GM18873 (cell line): ENCODE measurements around the gene PPP2R2D.
"Not testable (repeated sequence)": the region's sequence is repeated elsewhere in the genome, so short reads cannot be mapped to it uniquely, and the experiment has no call there.

Experiments used
- ATAC-seq: cut with Tn5 transposase; IDR thresholded peaks from one replicate; pipeline ENCODE4 v1.9.1; 2021; ENCODE audit warnings: mild to moderate bottlenecking, moderate library complexity, moderate number of reproducible peaks; ENCODE audit not compliant: unreplicated experiment, low FRiP score

The PPP2R2D gene

GRCh38 chr10:131902691-131903090, 1.9 kb downstream of the PPP2R2D start:
- no peak for ATAC-seq

DNA sequence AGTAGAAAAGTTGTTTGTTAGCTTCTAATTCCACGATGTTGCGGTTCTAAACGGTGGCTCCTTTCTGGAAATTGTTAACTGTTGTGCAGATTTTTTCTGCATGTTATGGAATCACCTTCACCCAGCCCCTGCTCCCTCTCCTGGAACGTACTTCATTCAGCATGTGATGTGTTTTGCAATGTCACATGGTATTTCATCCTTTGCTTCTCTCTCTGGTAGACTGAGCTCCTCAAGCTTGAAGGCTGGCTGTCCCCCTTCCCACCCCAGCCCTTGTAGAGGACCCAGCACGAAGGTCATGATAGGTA, 4.4 kb downstream of the PPP2R2D start:
- no peak for ATAC-seq

DNA sequence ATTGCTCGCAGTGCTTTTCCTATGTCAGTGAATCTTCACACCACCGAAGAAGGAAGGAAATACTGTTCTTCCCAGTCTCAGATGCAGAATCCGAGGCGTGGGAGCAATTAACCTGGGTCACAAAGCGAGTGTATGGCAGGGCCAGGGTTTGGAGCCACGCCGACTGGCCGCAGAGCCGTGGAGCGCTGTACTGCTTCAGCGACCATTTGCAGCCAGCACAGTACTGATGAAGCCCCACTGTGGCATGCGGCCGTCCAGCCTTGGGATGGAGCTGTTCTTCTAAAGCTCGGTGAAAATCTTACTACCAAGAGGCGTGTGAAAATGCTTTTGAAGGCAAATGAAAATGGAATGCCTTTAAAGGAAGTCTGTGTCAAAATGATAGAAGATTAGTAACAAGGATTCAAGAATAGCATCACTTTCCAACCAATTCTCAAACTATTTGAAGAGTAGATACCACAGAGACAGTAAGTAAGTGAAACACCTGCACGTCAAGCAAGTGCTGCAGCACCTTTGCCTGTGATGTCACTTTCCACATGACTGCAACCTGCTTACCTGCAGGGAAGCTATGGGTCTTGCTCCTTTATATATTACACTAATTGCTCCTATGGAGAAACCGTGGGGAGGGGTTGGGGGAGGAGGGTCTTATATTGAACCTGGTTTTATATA, 4.9 kb downstream of the PPP2R2D start:
- no peak for ATAC-seq

DNA sequence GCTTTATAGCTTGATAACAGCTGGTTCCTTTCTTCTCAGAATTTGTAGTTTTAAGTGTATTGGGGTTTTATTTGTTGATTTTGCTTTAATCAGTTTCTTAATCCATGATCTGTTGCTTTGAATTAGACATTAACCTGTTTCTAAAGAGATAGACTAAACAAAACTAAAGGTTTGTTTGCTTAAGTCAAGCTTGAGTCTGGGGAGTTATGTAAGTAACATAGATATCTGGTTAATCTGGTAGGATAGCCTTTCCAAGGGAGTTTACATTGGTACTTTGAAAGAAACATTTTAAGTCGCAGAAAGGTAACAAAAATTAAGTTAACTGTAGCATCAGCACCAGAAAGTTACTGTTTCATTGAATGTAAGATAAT, 5.4 kb downstream of the PPP2R2D start:
- ATAC-seq: no peak

GRCh38 chr10:131907679-131908078, 6.9 kb downstream of the PPP2R2D start:
- ATAC-seq: no peak

GRCh38 chr10:131908151-131908550, 7.3 kb downstream of the PPP2R2D start:
- no peak for ATAC-seq

GRCh38 chr10:131909014-131909808, 8.4 kb downstream of the PPP2R2D start:
- no peak for ATAC-seq

- no peak for ATAC-seq
These were observed 9.1 kb downstream of the PPP2R2D start for GRCh38 chr10:131909929-131910328.

DNA sequence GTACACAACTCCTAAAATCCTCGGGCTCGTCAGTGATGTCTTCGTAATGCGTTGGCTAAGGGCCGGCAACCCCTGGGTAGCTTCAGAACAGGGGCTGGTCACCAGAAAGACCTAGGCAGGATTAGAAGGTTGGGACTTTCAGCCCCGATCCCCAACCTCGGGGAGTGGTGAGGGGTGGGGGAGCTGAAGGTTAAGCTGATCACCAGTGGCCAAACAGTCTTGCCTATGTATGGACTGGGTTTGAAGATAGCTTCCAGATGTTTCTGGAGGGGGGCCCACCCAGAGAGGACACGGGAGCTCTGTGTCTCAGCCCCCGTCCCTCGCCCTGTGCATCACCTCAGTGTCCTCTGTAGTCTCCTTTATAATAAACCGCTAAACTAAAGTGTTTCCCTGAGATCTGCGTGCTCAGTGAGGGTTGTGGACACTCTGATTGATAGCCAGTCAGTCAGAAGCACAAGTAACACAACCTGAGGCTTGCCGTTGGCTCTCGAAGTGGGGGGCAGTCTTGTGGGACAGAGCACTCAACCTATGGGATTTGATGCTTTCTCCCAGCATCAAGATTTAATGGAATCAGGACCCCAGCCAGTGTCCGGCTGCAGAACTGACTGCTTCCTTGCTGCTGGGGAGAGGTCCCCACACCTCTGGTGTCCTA, 10.0 kb downstream of the PPP2R2D start:
- no peak for ATAC-seq

DNA sequence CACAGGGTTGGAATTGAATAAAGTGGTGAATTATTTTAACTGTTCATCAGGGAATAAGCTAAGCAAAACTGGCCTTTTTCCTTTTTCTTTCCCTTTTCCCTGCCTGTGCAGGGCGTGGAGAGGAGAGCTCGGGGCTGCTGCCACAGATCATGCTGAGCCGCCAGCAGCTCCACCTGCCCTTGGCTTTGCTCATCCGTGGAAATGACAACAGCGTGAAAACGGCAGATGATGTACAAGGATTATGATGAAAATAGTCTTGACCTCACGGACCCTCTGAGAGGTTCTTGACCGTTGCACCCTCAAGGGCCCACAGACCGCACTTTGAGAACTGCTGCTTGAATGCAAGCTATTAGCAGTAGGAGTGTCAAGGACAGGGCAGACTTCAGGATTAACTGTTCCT, 10.6 kb downstream of the PPP2R2D start:
- ATAC-seq: no peak

DNA sequence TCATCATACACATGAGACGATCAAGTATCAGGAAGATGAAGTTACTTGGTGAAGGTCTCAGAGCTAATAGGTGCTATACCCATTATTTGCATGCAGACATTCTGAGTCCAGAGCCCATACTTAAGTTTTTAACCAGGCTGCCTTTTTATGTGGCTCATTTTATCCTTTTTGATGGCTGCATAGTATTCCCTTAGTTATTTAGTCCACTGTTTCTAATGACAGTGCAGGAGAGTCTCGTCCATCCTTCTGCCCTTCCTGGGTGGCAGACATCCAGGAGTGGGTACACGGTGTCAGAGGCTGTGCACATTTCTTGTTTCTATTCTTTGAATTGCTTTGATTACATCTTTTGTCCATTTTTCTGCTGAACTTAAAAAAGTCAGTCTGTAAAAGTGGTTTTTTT, 11.8 kb downstream of the PPP2R2D start:
- ATAC-seq: no peak

DNA sequence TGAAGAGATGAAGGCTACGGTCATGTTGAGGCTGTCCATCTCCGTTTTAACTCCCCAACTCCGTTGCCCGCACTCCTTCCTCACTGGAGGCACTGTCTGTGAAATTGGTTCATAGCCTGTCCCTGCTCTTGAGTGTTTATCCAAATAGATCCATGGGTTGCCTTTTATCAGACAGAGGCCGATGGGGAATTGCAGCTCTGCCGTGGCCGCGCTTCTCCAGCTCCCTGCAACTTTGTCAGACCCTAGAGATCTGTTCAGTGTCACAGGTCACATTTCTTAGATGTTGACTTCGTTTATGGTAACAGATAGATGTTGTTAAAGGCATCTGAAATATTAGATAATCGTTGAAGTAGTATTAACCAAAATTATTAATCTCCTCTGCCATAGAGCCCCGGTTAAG, 14.7 kb downstream of the PPP2R2D start:
- no peak for ATAC-seq

- no peak for ATAC-seq
These were observed 15.4 kb downstream of the PPP2R2D start for GRCh38 chr10:131915990-131916766.

GRCh38 chr10:131916767-131917160, 16.0 kb downstream of the PPP2R2D start:
- not testable (repeated sequence) for ATAC-seq

DNA sequence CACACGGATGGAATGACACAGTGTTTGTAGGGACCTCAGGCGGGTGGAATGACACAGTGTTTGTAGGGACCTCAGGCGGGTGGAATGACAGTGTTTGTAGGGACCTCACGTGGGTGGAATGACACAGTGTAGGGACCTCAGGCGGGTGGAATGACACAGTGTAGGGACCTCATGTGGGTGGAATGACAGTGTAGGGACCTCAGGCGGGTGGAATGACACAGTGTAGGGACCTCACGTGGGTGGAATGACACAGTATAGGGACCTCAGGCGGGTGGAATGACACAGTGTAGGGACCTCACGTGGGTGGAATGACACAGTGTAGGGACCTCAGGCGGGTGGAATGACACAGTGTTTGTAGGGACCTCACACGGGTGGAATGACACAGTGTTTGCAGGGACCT, 16.7 kb downstream of the PPP2R2D start:
- not testable (repeated sequence) for ATAC-seq

- ATAC-seq: not testable (repeated sequence)
These were observed 18.7 kb downstream of the PPP2R2D start for GRCh38 chr10:131919461-131919860.

DNA sequence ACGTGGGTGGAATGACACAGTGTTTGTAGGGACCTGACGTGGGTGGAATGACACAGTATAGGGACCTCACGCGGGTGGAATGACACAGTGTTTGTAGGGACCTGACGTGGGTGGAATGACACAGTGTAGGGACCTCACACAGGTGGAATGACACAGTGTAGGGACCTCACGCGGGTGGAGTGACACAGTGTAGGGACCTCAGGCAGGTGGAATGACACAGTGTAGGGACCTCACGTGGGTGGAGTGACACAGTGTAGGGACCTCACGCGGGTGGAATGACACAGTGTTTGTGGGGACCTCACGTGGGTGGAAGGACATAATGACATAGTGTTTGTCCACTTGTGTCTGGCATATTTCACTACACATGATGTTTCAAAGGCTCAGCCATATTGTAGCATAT, 19.3 kb downstream of the PPP2R2D start:
- ATAC-seq: no peak

DNA sequence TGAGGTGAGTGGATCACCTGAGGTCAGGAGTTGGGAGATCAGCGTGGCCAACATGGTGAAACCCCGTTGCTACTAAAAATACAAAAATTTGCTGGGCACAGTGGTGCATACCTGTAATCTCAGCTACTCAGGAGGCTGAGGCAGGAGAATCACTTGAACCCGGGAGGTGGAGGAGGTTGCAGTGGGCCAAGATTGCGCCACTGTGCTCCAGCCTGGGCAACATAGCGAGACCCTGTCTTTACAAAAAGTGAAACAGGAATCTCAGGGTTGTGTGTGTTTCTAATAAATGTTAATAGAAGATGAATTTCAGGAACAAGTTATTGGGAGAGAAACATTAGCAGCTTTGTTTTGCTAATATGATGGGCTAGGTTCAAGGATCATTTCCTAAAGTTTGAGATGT, 19.9 kb downstream of the PPP2R2D start:
- no peak for ATAC-seq

GRCh38 chr10:131921184-131921583, 20.4 kb downstream of the PPP2R2D start:
- ATAC-seq: no peak

GRCh38 chr10:131923038-131923756, 22.4 kb downstream of the PPP2R2D start:
- ATAC-seq: no peak
